ENCODE measurements around the gene FAM177B.

DNA sequence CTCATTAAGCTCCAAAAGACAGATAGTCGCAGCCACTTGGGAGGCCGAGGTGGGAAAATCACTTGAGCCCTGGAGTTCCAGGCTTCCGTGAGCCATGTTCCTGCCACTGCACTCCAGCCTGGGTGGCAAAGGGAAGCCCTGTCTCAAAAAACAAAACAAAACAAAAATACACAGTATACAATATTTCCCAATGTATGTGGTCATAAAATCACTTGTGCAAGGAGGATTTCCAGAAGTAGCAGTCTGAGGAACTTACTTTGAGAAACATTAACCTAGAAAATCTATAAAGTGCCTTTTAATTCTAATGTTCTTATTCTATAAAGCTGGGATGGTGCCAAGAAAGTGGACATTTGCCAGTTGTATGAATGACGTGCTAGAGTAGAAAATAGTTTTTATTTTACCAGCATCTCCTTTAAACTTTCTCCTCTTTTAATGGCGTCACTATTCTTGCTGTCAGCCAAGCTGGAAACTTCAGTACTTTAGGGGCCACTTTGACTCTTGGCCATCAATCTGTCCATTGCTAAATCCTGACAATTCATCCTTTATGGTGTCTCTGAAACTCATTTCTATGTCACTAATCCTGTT lies 22.5 kb downstream of the FAM177B start:
- TF ChIP-seq, protein P1, sequence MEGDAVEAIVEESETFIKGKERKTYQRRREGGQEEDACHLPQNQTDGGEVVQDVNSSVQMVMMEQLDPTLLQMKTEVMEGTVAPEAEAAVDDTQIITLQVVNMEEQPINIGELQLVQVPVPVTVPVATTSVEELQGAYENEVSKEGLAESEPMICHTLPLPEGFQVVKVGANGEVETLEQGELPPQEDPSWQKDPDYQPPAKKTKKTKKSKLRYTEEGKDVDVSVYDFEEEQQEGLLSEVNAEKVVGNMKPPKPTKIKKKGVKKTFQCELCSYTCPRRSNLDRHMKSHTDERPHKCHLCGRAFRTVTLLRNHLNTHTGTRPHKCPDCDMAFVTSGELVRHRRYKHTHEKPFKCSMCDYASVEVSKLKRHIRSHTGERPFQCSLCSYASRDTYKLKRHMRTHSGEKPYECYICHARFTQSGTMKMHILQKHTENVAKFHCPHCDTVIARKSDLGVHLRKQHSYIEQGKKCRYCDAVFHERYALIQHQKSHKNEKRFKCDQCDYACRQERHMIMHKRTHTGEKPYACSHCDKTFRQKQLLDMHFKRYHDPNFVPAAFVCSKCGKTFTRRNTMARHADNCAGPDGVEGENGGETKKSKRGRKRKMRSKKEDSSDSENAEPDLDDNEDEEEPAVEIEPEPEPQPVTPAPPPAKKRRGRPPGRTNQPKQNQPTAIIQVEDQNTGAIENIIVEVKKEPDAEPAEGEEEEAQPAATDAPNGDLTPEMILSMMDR (IDR thresholded peaks at IDR 0.05), result no peak
- TF ChIP-seq POLR2A (IDR thresholded peaks at IDR 0.05), result no peak
